GM21360 (cell line): ENCODE measurements around the gene PKHD1.
A peak's percentile ranks its signal among the peaks of the same experiment; 100 is the strongest.

ENCODE experiments used
- ATAC-seq: cut with Tn5 transposase; IDR thresholded peaks from one replicate; pipeline ENCODE4 v1.9.1; 2021; ENCODE audit warnings: mild to moderate bottlenecking, moderate library complexity; ENCODE audit not compliant: unreplicated experiment

The PKHD1 gene

DNA sequence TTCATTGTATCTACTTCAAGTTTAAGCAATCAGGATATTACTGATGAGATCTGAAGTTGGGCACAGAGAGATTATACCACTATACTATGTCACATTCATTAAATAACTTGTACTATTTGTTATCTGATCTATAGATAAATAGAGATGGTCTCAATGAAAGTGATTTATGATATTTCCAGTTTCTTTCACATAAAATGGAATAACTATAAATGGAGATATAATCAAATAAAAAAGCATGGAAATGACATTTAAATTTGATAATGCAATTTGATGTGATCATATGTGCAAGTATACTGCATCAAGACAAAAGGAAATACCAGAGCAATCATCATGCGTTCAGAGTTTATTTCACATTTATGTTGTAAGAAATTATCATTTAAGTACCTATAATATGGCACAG is 368.9 kb downstream of the PKHD1 start:
- no peak for ATAC-seq

DNA sequence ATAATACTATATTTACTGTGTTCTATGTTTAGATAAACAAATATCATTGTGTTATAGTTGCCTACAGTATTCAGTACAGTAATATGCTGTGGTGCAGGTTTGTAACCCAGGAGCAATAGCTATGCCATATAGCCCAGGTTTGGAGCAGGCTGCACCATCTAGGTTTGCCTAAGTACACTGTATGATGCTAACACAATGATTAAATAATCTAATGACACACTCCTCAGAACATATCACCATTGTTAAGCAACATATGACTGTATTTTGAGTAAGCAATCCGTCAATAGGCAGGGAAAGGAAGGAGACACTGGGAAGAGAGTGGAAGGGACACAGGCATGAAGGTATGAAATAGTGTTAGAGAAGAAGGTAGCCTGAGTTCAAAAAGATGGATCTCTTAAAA is 369.9 kb downstream of the PKHD1 start:
- no peak for ATAC-seq

DNA sequence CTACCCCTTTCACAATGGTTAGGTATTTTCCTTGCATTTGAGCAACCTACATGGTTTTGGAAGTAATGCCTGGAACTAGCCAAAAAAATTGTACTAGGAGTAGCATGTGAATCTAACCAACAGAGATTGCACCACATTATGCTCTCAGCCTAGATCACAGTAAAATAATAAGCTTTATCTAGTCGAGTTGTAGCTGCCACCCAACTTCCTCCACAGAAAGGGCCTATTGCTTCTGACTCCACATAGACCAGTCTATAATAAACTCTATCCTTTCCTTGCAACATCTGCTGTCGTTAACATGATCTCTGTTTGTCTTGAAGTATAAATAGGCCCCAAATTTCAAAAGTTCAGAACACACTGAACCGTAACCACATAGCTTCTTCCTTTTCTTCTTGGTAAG is 375.5 kb downstream of the PKHD1 start:
- ATAC-seq, result no peak

DNA sequence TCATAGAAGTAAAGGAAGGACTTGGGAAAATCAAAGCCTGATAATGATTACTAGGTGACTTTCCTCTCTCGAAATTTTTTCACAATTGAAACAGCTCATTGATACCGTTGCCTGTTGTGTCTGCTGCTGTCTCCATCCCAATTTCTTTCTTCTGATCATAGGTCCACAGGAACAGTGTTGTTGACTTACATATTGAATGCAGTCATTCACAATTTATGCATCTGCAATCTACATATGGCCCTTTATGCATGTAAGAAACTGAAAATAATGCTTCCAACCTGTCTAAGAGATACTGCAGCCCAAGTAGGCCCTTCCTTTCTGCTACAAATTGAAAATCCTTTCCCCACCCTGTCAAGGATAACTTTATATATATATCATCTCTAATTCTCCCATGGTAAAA is 381.3 kb downstream of the PKHD1 start:
- ATAC-seq, result no peak

DNA sequence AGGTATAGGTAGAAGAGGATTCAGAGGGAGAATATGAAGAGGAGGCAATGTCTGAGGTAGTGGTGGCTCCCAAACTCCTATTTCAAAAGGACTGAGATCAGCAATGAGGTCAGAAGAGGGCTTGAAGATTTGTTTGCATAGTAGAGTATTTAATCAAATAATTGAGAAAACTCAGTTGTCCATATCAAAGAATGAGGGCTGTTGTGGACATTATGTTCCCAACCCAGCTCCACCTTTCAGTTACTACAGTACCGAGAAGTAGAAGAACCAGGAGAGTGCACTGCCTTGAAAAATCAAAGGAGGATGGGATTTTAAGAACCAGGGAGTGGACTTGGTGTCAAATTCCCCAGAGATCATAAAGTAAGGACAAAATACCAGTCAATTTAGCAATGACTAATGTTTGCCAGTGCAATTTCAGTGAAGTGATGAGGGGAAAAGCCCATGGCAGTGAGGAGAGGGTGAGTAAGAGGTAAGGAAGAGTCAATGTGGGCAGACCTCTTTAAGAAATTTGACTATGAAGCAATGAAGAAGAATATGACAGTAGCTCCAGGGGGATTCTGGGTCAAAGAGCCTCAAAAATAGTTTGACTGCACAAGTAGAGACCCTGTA is 382.4 kb downstream of the PKHD1 start:
- ATAC-seq, result no peak

DNA sequence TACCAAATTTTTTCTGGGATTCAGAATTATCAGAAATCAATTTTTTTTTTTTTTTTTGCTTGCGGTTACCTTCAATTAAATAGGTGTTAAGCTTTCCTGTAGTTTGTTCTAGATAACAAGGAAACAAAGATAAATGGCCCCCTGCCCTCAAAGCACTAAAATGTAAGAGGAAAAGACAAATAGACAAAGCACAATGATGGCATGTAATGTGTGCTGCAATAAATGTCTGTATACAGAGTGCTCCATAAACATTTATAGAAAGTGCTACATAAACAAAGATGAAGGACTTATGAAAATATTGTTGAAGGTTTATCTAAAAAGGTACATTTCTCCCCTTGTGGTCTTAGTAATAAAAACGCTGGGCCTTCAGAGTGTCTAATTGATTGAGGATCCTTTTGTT is 384.6 kb downstream of the PKHD1 start:
- no peak for ATAC-seq

DNA sequence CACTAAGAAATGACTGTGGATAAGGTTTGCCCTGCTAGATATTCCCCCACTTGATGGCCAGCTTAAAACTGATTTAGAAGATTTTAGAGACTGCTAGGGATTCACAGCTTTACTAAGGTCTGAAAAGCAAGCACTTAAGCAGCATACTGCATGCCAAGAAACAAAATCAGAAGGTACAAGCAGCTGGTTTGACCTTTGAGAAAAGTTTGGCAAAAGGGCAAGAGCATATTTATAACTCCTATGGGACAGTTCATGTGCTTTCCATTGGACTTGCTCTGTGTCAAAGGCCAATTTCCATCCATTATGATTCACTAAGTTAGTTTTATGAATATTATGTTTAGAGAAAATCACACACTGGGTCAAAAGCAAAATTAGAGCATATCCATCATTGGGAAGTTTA is 402.8 kb downstream of the PKHD1 start:
- ATAC-seq, result no peak

DNA sequence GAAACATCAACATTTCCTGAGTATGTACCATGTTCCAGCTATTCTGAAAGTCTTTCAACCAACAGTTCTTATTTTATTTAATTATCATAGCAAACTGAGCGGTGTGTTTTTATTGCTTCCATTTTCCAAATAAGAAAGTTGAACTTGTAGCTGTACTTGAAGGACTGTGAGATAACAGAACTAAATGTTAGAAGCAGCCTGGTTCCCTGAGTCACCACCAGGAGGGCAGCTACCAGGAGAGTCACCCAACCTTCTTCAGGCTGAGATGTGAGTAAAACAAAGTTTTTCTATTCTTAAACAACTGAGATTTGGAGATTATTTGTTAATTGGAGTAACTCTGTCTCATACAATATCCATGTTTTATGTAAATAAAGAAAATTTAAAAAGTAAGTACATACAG is 403.4 kb downstream of the PKHD1 start:
- ATAC-seq, result no peak

DNA sequence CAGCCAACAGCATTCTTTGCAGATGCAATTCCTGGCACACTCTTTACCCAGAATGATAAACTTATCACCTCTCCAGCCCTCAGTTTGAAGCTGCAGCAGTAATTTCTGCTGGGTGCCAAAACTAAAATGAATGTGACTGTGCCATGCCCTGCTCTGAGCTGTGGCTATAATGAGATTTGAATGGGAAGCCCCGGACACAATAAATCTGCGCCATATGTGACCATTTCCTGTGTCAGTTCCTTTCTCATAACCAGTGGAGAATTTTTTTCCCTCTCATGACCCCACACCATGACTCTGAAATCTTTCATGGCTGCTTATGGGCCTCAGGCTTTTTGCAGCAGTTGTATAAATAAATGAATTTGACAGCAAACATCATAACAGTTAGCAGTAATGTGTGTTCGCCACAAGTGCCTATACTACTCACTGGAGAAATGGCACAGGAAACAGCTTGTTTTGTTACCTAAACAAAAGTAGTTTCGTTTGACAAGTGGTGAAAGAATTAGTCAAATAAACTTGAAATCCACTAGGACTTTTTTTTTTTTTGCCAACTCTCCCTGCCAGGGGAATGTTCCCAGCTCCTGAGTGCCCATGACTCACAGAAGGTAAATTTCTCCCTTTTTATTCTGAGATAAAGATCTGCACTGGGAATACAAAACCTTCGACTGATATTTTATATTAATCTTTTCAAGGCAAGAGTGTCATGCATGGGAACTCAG is 408.4 kb downstream of the PKHD1 start:
- ATAC-seq, result peak; percentile 94

DNA sequence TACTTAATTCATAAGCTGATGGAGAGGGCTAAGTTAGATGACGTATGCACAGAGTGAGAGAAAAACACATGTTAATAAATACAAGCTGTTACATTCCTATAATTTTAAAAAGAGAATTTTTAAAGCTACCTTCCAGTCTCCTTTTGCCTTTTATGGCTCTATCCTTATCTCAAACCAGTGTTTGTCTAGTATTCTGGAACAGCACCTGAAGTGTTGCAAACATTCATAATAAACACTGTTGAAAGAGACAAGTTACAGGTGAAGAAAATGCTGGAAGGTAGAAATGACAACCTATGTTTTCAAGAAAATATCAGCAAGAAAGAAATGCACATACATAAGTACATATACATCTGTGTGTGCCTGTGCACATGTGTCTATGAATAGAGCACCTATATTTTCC is 409.1 kb downstream of the PKHD1 start:
- no peak for ATAC-seq

DNA sequence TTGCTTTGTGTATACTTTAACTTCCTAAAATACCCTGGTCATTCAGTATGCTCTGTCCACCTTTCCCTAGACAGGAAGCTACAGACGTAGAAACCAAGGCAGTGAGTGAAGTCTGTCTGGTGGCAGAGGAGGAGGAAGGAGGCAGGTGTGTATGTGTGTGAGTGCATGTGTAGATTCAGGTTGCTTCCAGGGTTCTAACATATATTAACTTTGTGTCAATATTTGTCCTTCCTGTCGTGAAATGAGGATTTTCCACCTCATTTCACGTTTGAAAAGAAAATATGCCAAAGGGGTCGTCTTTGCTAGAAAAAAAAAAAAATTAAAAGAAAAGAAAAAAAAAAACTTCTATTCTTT is 411.5 kb downstream of the PKHD1 start:
- no peak for ATAC-seq

DNA sequence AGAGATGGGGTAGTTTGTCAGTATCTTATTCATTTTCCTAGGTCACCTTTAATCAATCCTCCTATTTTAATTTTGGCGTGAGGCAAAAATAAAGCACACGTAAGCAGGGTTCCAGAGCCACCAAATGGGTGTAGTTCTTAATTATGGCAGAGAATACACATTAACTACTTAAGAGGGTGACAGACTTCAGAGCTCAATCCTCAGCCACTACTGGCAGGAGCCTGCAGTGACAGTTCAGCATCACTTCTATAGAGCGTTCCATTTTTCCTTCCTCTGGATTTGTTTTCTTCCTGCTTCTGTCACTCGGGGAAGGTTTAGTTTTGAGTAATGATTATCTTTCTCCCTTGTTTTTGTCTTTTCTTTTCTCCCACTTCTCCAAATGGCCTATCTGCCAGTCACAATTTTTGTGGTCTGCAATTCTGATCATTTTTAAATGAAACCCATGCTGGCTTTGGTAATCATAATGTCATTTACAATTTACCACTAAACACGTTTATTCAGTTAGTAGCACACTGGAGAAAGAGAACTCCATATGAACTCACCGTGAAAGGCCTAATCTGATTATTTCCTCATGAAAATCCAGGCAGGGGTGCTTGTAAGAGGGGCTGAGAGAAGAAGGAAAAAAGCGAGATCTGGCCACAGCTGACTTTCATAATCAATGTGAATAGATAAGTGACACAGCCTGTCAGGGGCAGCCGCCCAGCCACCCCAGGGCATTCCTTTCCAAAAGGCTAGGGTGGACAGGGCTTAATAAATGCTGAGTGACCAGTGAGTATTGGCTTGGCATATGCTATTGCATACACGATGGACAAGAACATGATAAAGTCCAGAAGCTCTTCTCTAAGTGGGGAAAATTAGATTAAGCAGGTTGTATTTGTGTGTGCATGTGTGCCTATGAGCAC is 412.1 kb downstream of the PKHD1 start:
- no peak for ATAC-seq

DNA sequence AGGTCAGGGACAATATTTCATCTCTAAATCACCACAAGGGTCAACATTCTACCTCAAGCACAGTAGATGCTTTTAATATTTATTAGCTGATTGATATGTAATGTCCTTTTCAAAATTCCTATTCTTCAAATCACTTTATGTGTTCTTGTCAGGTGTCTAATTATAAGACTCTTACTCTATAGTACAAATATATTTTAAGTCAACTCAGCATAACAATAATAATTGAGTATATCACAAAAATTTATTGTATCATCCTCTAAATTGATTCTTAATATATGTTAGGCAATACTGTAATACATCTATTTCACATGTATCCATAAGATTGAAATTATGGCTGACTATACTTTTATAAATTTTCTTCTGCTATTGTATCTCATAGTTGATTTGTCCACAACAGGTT is 423.9 kb downstream of the PKHD1 start:
- no peak for ATAC-seq

DNA sequence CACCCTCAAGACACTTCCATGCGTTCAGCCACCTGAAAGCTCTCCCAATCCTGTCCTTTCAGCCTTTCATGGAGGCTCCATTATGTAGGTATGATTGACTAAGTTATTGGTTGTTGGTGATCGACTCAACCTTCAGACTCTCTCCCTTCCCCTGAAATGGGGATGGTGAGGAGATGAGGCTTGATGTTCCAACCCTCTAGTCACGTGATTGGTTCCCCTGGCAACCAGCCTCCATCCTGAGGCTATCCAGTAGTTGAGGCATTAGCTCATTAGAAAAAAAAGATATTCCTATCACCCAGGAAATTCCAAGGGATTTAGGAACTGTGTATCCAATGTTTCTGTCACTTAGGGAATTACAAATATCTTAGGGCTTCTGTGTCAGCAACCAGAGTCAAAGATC is 426.6 kb downstream of the PKHD1 start:
- ATAC-seq, result no peak

DNA sequence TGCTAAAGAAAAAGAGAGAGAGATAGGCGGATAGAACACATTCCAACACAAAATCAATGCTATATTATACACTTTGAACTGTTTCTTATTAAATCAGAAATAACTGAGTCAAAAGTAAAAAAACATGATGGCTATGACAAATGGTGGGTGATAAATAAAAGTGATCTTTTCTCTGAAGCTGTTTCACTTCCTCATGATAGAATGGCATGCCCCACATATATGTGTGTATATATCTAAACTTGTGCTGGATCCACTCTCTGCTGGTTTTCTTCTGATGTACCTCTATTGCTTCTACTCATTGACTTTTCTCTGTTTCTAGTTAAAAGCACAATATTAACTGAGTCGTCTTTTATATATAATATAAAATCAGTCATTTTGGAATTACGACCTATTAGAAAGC is 429.9 kb downstream of the PKHD1 start:
- ATAC-seq, result no peak

DNA sequence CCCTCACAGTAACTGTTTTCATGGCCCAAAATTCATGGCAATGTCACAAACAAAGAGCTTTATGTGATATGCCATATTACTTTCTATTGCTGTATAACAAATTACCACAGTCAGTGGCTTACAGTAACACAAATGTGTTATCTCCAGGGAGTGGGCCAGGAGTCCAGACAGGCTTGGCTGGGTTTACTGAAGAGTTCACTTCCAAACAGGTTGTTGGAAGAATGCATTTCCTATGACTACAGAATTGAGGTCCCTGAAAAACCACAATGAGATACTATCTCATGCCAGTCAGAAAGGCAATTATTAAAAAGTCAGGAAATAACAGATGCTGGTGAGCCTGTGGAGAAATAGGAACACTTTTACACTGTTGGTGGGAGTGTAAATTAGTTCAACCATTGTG is 431.9 kb downstream of the PKHD1 start:
- no peak for ATAC-seq

DNA sequence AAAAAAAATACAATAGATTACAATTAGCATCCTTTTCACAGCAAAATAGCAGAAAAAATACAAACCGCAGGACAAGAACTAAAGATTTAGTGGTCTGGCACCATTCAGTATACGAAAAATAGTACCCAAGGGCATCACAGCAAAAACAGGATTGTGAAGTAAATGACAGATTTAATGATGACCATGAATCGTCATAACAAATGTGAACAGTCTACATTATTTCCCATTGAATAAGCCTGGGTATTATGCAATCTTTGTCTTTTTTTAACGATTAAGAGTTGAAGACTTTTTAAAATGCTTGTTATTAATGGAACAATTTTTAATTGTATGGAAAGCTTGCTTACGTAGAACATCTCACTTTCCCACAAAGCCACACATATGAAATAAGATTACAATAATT is 432.8 kb downstream of the PKHD1 start:
- ATAC-seq, result no peak

DNA sequence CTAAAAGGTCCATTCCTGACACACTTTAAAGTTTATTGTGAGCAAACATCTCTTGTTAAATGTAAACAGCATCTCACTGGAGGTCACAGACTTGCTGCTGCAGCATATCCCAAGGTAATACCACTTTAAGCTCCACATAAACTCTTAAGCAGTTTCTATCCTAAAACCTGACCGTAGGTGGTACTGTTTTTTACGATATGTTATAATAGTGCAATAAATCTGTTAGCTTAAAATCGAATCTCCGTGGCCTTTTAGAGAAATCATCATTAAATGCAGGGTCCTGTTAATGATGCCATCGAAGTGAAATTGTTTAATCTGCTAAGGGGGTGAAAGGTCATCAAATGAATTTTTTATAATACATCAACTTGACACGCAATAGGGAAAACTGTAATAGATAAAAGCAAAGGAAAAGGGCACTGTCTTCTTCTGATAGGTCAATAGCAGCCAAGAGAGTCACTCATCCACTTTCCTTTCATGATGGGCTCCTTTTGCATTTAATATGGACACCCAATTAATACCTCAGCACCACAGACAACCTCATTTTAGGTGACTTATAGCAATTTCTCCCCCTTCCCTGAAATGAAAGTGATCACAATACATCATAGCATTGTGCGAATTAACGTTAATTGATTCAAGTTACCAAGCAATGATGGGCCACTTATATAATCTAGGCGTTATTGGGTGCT is 436.1 kb downstream of the PKHD1 start:
- no peak for ATAC-seq

DNA sequence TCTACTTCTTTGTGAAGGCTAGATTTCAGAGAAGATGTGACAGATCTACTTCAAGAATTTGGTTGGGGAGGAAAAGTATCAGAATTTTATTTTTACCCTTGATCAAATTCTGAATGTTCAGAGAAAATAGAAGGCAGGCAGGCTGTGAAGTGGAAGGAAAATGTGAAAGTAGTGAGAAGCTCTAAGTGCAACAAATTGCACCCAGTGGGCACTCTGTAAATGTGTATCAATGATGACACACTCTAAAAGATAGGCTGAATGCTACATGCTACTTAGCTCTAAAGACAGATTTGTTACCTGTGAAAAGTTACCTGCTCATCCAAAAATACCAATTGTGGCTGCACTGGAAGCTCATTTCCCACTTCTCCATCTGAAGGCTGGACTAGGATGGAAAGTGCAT is 438.6 kb downstream of the PKHD1 start:
- ATAC-seq, result no peak

DNA sequence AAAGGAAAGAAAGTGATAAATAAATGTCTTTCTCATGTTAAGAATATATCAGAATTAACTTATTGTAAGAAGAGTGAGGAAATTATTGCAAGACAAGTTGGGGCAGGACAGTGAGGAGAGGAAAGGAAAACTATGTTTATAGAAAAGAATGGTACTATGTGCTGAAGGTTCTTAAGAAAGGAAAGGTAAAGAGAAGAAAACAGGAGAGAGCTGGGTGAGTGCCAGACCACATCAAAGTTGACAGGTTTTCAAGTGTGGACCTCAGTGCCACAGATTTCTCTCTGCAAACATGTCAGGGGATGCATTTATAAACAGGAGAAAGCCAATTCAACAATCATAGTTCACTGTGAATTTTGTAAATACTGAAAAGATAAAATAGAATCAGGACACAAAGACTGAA is 439.2 kb downstream of the PKHD1 start:
- no peak for ATAC-seq

DNA sequence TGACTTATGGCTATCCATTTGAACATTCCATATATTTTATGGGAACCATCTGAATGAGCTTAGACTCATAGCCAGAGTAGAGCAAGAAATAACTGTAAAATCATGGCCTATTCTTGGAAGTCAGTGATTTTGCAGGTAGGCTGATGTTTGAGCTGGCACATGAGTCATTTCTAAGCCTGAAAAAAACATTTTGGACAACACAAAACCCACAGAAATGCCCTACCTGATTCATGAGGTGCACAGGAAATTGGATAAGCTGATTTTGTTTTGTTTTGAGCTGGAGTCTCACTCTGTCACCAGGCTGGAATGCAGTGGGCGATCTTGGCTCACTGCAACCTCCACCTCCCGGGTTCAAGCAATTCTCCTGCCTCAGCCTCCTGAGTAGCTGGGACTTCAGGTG is 443.0 kb downstream of the PKHD1 start:
- no peak for ATAC-seq

DNA sequence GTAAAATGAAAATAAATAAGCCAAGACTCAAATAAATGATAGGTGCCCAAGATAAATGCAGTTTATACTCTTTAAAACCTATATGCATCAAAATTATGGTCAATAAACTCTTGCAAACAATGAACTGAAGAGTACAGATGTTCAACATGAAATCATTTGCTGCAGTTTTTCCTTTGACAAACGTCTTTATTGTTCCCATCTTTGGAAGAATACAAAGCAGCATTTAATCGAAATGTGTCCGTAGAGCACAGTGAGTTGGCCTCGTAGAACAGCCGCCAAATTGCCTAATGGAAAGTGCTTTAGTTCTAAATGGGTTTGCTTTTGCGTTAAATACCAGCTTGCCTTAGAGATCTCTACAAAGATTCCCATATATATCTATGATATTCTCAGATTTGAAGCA is 447.4 kb downstream of the PKHD1 start:
- ATAC-seq, result no peak
